Mammary epithelial cell (primary cell): ENCODE data around the gene RIMS1.

Experiments used
- EZH2 ChIP-seq: IDR thresholded peaks from 2 replicates; pipeline ENCODE4 v1.6.1; 2012; ENCODE audit warnings: low read length, inconsistent platforms, borderline replicate concordance
- TF ChIP-seq, protein P1 (sequence below), 2 donors: IDR thresholded peaks in 1 of 2; conservative IDR thresholded peaks in 1 of 2; 2 replicates each; pipeline ENCODE4 v1.5.1; 2011 to 2012; ENCODE audit warnings: inconsistent platforms in 2 of 2, low read length in 2 of 2, mild to moderate bottlenecking in 2 of 2, control low read depth in 1 of 2, low read depth in 1 of 2; ENCODE audit not compliant: insufficient read depth in 1 of 2; ENCODE audit errors: extremely low read depth in 1 of 2

DNA sequence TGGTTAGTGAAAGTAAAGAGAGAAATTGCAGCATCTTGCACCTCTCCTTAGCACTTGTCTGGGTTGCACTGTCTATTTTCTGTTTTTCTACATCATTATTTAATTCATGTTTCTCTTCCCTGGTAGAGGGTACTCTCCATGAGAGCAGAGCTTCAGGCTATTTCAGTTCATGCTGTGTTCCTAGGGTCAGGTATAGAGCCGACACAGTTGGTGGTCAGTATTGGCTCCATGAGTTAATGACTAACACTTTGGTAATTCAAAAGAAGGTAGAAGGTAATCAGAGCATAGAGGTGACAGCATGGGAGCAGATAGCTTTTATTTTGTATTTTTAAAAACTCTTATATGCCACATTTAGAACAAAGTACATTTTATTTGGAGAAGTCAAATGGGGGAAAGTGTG, 42.7 kb downstream of the RIMS1 start:
- TF ChIP-seq EZH2, result no peak
- TF ChIP-seq, protein P1, sequence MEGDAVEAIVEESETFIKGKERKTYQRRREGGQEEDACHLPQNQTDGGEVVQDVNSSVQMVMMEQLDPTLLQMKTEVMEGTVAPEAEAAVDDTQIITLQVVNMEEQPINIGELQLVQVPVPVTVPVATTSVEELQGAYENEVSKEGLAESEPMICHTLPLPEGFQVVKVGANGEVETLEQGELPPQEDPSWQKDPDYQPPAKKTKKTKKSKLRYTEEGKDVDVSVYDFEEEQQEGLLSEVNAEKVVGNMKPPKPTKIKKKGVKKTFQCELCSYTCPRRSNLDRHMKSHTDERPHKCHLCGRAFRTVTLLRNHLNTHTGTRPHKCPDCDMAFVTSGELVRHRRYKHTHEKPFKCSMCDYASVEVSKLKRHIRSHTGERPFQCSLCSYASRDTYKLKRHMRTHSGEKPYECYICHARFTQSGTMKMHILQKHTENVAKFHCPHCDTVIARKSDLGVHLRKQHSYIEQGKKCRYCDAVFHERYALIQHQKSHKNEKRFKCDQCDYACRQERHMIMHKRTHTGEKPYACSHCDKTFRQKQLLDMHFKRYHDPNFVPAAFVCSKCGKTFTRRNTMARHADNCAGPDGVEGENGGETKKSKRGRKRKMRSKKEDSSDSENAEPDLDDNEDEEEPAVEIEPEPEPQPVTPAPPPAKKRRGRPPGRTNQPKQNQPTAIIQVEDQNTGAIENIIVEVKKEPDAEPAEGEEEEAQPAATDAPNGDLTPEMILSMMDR (conservative IDR thresholded peaks at IDR 0.05 in 1 of 2, IDR thresholded peaks at IDR 0.05 in 1 of 2; ENCODE audit: extremely low read depth in 1 of 2, insufficient read depth in 1 of 2, low read depth in 1 of 2, low read length in 2 of 2), result no peak
